HG02981 (cell line): ENCODE results near the gene SMAD3.
A peak's percentile ranks its signal among the peaks of the same experiment; 100 is the strongest.
"Not testable (repeated sequence)": the region's sequence is repeated elsewhere in the genome, so short reads cannot be mapped to it uniquely, and the experiment has no call there.

Source experiments
- ATAC-seq: cut with Tn5 transposase; IDR thresholded peaks from one replicate; pipeline ENCODE4 v1.9.1; 2021; ENCODE audit warnings: mild to moderate bottlenecking, moderate library complexity; ENCODE audit not compliant: unreplicated experiment

SMAD3 gene

DNA sequence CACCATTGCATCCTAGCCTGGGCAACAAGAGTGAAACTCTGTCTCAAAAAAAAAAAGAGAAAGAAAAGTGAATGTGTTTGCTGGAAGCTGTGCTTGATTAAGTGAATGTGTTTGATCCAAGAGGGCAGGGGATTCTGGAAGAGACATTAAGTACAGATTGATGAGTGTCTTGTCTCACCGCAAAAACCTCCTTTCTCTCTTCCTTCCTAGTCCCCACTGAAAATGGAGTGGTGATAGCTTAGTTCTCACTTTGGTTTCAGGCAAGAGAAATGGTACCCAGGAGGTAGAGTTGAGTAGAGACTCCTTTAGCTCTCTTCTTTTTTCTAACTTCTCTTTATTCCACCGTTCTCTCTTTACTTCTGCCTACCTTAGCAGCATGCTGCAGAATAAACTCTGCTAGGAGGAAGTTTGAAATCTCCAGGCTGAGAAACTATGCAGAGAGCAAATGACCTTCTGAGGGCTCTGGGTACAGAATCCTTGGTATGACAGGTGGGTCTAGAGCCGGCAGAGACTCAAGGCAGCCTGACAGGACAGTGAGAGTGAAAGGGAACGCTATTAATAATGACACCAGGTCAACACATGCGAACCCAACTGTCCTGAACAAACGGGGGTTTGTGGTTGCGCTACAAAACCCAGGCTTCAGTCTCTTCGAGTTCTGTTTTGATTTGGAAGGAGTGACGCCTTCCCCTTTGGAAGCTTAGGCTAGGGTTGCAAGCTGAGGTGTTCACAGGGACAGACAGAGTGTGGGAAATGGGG, 74.9 kb downstream of the SMAD3 start:
- ATAC-seq: peak; percentile 64

DNA sequence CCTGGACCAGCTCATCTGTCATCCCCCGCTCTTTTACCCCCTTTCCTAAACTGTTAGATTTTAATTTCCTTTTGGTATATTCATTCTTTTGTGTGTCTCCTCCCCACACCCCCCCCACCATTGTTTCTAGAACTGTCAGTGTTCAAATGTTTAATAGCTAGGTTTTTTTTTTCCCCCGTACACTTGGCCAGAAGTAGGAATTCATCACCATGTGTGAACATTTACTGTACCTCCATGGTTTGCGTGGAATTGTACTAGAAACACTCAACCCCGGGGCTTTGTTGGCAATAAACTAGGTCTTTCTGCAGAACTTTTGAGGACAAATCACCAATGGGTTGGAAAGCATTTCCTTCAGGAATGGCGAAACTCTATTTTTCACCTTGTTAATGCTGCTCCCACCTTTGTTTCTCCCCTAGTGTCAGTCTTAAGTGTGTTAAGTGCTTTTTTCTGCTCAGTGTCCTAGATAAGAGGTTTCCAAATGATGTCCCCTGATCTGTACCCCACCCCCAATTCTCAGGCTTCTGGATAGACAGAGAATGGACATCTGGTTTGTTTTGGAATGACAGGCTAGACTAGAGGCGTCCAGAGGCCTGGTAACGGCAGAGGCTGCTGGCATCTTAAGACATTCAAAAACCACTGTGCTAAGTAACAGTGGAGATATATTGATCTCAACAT, 76.8 kb downstream of the SMAD3 start:
- no peak for ATAC-seq

DNA sequence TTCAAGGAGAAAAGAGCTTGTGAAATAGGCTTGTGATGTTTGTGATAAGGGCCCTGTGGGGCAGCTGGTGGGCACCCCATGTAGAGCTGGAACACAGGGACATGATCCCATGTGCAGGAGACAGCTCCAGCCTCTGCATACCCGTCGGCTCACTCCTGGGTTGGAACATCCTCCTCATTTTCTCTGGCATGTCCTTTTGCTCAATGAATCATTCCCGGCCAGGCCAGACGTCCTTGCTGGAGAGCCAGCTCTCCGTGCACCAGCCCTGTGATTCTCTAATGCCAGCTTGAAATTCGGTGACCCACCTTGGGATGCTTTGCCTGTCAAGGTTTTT, 77.3 kb downstream of the SMAD3 start:
- no peak for ATAC-seq

DNA sequence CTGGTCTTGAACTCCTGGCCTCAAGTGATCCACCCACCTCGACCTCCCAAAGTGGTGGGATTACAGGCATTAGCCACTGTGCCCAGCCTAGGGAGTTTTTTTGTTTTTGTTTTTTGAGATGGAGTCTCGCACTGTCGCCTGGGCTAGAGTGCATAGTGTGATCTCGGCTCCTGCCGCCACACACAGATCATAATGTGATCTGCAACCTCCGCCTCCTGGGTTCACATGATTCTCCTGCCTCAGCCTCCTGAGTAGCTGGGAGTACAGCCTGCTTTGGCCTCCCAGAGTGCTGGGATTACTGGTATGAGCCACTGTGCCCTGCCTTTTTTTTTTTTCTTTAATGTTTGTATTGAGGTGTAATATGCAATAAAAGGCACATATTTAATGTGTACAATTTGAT, 78.2 kb downstream of the SMAD3 start:
- no peak for ATAC-seq

DNA sequence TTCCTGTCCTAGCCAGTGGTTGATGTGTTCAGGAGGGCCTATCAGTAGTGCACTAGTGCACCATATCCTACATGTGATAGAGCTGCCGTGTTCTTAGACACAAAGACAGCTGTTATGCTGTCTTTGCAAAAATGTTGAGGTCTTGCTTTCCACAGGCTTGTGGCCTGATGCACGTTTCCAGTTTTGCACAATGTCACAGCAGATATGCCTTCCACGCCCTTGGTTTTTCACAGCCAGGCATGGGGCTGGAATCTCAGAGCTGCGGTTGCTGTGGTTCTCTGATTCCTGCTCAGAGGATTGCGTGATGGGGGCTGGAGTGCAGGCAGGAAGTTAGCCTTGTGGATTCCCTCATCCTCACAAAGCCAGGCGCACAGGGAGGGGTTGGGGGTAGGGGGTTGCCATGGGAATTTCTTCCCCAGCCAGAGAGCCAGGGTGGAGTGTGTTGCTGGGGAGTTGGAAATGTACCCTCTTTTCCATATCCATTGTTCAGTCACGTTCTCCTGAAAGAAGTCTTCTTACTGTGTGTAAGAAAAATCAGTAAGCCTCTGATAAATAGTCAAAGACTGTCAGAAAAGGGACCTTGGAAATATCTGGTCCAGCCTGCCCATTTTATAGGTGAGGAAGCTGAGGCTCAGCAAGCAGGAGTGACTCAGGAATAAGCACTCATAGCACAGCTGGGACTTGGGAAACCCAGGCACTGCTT, 79.4 kb downstream of the SMAD3 start:
- no peak for ATAC-seq

DNA sequence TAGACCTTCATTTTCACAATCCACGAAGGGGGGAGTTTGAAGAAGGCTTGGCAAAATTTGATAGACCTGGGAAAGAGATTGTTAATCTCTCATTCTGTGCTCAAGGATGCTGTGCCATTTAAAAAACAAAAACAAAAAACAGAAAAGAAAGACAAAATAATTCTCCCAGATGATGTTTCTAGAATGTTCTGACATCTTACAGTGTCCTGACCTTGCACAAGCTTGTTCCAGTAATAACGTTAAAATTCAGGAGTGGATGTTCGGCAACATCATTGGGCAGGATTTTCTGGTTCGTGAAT, 79.9 kb downstream of the SMAD3 start:
- no peak for ATAC-seq

DNA sequence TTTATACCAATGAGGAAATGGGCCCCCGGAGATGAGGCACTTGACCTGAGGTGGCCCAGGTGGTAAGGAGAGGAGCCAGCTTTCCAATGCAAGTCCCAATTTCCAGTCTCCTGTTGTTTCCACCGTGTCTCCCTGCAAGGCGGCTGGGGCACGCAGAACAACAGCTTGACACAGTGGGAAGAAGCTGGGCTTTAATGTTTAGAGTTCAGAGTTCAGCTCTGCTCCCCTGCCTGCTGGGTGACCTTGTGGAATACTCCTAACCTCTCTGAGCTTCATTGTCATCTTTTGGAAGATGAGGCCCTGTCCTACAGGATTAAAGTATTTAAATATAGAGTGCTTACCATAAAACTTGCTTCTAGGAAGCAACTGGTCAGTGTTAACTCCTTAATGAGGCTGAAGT, 80.3 kb downstream of the SMAD3 start:
- ATAC-seq: no peak

DNA sequence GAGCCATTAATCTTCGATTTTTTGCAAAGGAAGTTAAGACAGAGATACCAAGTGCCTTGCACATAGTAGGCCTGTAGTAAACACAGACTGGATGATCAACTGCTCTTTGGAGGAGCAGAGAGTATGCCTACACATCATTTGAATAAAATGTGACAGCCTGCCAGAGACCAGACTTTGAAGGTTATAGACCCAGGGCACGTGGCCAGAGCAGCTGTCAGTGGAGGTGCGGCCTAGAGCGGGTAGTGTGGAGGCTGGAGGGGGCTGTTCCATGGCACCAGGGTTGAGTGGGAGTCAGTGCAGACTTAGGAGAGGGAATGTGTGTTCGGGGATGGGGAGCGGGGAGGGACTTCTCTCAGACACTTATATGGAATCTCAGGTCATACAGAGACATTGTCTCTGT, 80.8 kb downstream of the SMAD3 start:
- no peak for ATAC-seq

DNA sequence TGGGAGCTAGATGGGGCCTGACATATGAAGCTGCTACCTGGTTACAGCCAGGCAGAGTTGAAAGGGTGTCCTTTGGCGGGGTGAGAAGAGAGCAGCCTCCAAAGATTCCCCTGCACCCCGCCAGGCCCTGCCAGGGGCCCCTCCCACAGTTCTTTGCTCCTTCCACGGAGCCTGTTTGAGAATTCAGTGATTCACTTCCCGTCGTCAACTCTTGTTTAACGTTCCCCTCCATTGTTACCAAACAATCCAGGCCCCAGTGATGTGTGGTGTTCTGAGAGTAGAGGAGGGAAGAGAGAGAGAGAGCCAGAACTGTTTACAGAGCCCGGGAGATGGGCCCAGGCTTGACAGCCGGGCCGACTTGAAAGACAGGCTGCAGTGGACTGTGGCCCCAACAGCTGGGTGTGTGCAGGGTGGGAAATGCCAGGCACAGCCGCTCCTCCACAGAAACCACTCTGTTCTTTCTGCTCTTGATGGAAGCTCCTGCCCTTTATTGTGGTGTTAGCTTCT, 81.5 kb downstream of the SMAD3 start:
- ATAC-seq: no peak

DNA sequence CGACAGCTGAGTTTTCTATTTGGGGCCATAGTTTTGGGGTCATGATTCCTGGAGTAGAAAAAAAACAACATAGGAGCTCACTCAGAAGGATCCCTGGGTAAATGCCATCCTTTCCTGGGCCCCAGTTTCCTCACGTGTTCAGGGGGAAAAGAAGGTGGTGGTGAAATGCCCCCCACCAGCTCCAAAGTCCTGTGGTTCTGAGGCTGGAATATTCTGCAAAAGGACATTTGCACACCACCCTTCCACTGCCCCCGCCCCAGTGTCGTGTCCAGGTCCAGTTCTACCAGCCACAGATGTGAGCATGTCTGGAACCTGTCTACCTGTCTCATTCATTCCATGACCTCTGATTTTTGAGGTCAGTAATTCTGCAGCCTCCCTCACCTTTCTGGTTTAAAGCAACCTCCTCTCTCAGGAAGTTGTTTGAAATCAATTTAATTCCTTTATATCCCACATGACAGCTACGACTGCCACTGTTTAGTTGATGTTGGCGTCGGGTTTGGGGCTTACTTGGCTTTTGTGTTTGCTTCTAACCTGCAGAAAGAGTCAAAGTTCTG, 82.1 kb downstream of the SMAD3 start:
- no peak for ATAC-seq

DNA sequence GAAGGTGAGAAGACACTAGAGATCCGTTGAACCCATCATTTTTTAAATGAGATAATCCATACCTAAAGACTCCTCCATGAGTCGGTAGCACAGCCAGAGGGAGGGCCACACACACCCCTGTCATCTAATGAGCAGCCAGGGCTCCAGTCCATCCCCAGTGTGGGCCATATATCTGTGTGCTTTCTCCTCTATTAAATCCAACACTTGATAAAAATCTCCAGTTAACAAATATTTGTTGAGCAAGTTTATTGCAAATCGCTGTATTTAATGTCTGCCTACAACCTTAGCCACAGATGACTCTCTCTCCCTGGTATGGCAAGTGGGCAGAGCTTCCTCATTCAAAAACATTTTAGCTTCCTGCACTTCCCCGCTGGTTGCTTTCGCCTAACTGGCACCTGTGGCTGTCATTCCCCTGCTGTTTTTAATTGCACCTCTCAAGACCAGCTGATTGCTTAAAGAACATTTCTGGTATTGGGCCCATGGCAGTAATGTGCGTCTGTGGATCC, 82.8 kb downstream of the SMAD3 start:
- no peak for ATAC-seq

DNA sequence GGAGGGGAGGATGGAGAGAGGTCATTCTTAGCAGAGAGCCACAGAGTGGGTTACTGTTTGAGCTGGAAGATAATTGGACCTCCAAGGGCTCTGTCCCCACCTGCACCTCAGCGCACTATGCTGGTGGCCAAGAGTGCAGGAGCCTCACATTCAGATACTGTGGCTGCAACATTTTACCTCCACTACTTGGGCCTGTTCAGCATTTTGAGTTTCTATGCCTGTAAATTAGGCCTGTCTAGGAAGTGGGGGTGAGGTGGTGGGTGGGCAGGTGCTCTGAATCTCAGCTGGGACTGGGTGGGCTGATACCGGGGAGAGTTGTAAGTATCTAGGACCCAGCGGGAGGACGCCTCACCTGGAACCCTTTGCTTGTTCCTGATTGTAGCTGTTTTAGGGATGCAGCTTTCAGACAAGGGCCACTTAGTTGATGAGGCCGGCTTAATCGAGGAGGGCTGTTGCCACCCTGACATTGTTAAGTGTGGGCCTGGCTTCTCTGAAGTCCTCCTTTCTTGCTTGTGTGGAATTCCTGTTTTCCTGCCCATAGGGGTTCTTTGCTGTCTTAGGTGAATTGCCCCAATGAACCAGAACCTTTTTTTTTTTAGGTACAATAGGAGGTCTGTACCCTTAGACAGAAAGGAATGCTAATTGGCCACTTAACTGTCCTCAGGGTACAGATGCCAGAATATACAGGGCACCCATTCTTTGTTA, 83.8 kb downstream of the SMAD3 start:
- ATAC-seq: no peak

DNA sequence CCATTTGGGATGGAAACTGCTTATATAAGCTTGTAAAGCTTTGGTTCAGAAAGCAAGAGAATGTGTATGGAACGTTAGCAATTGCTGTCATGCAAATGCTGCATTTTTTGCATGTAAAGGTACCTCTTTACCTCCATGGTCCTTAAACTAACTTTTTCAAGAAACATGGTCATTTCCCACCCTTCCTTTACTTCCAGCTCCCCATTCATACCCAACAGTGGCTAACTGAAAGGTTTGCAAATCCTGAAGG, 84.3 kb downstream of the SMAD3 start:
- no peak for ATAC-seq

DNA sequence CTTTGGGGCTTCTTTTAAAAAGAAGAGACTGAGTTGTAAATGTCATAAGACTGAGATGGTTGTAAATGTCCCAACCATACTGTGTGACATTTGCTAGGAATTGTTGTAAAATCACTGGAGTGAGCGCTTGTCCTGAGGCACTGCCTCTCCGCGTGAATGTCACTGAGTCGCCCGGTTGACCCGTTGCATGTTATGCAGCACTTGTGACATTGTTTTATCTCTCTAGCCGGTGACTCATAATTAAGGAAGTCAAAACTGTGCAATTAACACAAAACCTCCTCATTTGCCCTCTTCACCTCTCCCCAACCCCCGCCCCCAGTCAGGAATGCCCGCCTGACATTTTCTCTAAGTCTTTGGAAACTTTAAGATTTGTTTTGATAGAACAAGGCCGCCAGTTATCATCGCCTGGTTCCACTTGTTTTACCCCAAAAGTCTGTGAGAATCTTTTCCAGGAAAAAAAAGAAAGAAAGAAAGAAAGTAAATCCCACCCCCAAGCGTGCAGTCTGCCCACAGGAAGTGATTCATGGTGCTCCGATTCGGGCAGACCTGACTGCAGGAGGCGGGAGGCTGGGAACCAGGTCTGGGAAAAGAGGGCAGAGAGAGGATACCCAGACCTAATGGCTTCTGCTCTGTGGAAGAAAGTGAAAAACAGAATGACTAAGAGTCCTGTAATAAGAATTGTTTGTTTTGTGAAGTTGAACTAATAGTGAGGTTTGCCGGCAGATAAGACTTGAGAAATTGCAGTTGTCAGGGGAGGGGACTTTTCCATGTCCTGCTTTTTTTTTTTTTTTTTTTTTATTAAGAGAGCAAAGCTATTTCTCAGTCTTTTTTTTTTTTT, 84.8 kb downstream of the SMAD3 start:
- no peak for ATAC-seq

DNA sequence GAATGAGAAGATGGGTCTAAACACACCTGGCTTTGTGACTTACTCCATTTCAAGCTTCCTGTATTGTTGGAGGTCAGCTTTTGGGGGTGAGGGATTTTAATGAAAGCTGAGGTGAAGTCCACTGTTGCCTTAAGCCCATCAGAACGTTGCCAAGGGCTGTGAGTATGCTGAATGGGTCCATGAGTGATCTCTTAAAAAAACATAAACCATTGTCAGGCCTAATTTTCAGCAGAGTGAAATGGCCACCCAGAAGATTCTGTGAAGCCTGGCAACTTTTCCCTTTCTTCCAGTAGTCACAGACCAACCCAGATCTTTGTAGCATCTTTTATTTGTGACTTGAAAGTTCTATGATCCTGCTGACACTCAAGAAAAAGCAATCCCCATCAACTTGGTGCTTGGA, 87.0 kb downstream of the SMAD3 start:
- ATAC-seq: no peak

DNA sequence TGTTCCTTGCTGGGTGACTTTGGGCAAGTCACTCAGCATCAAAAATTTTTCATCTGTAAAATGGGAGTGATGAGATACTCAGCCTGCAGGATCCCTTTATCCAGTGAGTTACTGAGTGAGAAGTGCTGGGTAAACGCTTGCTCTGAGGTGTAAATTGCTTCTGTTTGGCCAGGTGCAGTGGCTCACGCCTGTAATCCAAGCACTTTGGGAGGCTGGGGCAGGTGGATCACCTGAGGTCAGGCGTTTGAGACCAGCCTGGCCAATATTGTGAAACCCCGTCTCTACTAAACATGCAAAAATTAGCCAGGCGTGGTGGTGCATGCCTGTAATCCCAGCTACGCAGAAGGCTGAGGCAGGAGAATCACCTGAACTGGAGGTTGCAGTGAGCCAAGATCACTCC, 87.6 kb downstream of the SMAD3 start:
- ATAC-seq: not testable (repeated sequence)

DNA sequence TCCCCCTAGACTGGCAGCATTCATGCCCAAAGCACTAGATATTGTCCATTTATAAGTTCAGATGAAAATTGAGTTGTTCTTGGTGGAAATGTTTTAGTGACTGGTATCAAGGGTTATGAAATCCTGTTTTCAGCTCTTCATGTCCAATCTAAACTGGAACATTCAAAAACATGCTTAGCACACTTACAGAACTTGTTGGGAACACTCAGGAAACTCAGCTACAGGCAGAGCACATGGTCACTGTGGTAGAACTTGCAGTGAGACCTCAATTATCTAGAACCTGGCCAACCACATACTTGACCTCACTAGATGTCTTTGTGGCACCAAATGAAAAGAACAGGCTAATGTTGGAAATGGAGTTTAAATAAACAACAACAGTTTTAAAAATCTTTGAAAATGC, 88.8 kb downstream of the SMAD3 start:
- ATAC-seq: no peak

DNA sequence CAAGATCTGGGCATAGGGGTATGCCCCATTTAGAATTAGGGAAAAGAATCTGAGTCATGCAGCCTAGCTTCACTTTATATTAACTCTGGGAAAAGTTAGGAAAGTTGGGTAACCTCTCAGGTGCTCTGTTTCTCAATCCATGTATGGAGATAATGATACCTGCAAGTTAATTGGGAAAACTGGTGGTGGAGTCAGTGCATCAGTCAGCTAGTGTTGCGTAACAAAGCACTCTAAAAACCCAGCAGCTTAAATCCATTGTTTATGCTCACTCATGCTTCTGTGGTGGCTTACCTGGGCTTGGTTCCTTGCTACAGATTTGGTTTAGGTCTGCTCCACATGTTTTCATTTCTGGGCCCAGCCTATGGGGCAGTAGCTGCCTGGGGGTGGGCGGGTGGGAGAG, 91.0 kb downstream of the SMAD3 start:
- no peak for ATAC-seq

DNA sequence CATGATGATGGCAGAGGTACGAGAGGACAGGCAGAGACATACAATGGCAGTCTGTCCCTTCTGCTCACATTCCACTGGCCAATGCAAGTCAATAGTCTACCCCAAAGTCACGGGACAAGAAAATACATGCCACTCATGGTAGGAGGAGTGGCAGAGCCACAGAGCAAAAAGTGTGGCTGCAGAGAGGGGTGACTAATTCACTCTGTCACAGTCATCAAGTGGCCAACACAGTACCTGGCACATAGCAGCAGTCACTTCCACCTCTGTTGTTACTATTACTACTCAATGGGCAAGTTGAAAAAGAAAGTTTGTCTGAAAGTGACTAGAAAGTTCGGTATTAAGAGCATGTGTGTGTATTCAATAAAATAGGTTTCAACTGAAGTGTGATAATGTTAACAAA, 91.4 kb downstream of the SMAD3 start:
- no peak for ATAC-seq

DNA sequence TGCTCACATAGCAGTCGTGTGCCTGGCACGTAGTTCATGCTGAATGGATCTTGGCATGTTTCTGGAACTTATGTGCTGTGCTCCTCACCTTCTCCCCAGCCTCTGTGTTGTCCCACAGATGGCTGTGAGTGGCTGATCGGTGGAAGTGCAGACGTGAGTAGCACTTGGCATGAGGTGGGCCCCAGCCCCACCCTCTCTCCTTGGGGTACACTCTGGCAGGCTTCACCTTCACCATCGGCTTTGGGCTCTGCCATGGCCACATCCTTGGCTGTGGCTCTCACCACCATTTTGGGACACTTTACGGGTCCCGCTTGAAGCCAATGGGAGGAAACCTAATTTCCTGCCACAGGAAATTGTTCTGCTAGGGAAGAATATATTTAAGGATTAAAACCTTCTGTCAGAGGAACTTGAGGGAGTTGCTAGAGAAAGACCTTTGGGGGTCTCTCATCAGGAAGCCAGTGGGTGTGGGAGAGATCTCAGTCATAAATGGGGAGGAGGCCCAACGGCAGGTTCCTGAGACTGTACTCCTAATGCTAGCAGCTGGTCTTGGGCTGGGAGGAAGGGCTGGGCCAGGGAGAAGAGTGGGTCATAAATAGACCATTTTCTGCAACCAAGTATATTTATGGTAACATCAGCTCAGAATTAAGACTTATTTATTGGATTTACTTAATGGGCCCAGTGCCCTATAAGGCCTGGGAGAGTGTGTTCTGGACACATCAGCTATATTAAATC, 92.3 kb downstream of the SMAD3 start:
- no peak for ATAC-seq
